Pulmonary artery endothelial cell (primary cell): ENCODE data around the gene ZP2. TPM values are rescaled to one million over a fixed set of nuclear protein-coding genes. Genes with fewer than 3 reads are reported as not detected.
"Not testable (repeated sequence)": the region's sequence is repeated elsewhere in the genome, so short reads cannot be mapped to it uniquely, and the experiment has no call there.

ENCODE experiments used
- DNase-seq: peaks from one replicate; pipeline ENCODE4 v3.0.0-alpha.2; 2011; ENCODE audit warnings: low read depth, low spot score
- total RNA-seq: library from RNA; depleted of rRNA; stranded (reverse); fragments of >200 nt; gene quantifications from 2 replicates; pipeline ENCODE4 v1.2.3, GENCODE V29; 2014

The ZP2 gene
- not detected in 2 replicates for total RNA-seq

- no peak for DNase-seq
Observed at GRCh38 chr16:21211486-21211885, at the start of gene ZP2. Gene ZP2, minus strand, starts transcription at chr16:21211574. Its CDS starts 27 bp downstream, at chr16:21211547.

- no peak for DNase-seq
Observed at GRCh38 chr16:21257284-21257683, 45.9 kb upstream of the ZP2 start.

- no peak for DNase-seq
Observed at GRCh38 chr16:21256636-21257035, 45.3 kb upstream of the ZP2 start.

GRCh38 chr16:21253470-21253869 is 42.1 kb upstream of the ZP2 start:
- DNase-seq, result no peak

- DNase-seq, result no peak
Observed at GRCh38 chr16:21250072-21250923, 38.9 kb upstream of the ZP2 start.

- DNase-seq, result not testable (repeated sequence)
Observed at GRCh38 chr16:21248179-21248578, 36.8 kb upstream of the ZP2 start.

GRCh38 chr16:21244518-21245215 is 33.3 kb upstream of the ZP2 start:
- DNase-seq, result no peak

- DNase-seq, result no peak
Observed at GRCh38 chr16:21242756-21243155, 31.4 kb upstream of the ZP2 start.

- DNase-seq, result no peak
Observed at GRCh38 chr16:21239646-21240045, 28.3 kb upstream of the ZP2 start.

- DNase-seq, result no peak
Observed at GRCh38 chr16:21236831-21237230, 25.5 kb upstream of the ZP2 start.

GRCh38 chr16:21235199-21235585 is 23.8 kb upstream of the ZP2 start:
- DNase-seq, result no peak

- DNase-seq, result no peak
Observed at GRCh38 chr16:21233521-21234150, 22.3 kb upstream of the ZP2 start, which contains the start of gene ANKS4B. Gene ANKS4B, plus strand, starts transcription at chr16:21233699. Its CDS starts 39 bp downstream, at chr16:21233738.

GRCh38 chr16:21233045-21233520 is 21.7 kb upstream of the ZP2 start:
- DNase-seq, result no peak

- DNase-seq, result no peak
Observed at GRCh38 chr16:21228361-21228872, 17.0 kb upstream of the ZP2 start.

- DNase-seq, result no peak
Observed at GRCh38 chr16:21227866-21228265, 16.5 kb upstream of the ZP2 start.

GRCh38 chr16:21226749-21227148 is 15.4 kb upstream of the ZP2 start:
- DNase-seq, result no peak

- no peak for DNase-seq
Observed at GRCh38 chr16:21224800-21225199, 13.4 kb upstream of the ZP2 start.

- DNase-seq, result no peak
Observed at GRCh38 chr16:21223787-21224186, 12.4 kb upstream of the ZP2 start.

GRCh38 chr16:21222495-21223337 is 11.3 kb upstream of the ZP2 start:
- no peak for DNase-seq

- no peak for DNase-seq
Observed at GRCh38 chr16:21219551-21219950, 8.2 kb upstream of the ZP2 start.

- DNase-seq, result no peak
Observed at GRCh38 chr16:21218153-21218552, 6.8 kb upstream of the ZP2 start.
